NOMO-1 treated with DMSO at 0.1 percent for 48 hours (cell line): ENCODE data around the gene HTT-AS.

Source experiments
- DNase-seq: peaks from one replicate; lab custom pipeline; 2025; ENCODE audit not compliant: unreplicated experiment; lab: John Stamatoyannopoulos, UW

HTT-AS gene

GRCh38 chr4:3091464-3091863 lies 17.1 kb upstream of the HTT-AS start:
- DNase-seq: no peak

DNA sequence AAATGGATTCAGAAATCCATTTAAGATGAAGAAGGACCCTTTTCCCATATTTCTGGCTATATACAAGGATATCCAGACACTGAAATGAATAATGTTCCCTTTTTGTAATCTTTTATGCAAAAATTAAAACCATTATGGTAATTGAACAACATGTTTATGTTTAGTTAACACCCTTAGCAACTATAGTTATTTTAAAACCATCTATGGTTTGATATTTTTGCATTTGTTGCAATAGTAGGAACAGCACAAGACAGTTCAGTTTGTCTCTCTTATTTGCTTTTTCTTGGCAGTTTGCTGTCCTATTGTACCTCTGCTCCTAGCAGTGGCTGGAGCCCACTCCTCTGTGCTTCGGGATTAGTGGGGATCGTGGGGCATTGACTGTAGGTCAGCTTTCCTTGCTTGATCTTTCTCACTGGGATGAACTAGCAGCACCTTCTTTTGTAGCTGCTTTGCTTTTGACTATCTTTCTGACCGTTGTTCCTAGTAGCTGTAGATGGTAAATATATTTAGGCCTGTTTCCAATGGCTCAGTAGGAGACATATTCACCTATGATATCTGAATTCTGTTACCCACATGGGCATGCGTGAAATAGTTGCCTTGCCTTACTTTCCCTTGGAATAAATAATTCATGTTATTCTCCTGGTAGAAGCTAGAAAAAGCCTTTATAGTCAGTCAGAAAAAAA lies 12.9 kb upstream of the HTT-AS start:
- DNase-seq: no peak

DNA sequence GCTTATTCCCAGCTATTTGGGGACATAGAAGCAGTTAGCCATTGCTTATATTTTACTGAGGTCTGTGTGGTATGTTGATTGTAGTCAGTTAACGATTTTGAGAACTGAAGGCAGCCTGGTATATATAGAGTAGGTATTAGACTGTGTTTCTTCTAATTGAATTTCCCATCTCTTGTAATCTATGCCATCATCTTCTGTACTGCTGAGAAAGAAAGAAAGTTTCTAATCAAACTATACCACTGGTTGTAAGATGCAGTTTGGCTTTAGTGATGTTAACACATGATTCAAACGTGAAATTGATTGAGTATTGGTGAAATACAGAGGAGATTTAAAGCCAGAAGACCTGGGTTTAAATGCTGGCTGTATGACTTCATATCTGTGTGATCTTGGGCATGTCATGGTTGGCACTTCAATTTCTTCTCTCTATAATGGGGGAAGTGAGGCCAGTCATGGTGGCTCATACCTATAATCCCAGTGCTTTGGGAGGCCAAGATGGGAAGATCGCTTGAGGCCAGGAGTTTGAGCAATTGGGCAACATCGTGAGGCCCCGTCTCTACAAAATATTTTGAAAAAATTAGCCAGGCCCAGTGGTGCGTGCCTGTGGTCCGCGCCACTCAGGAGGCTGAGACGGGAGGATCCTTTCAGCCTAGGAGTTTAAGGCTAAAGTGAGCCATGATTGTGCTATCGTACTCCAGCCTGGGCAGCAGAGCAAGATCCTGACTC lies 11.8 kb upstream of the HTT-AS start:
- DNase-seq: no peak

GRCh38 chr4:3083732-3084131 lies 9.4 kb upstream of the HTT-AS start:
- no peak for DNase-seq

DNA sequence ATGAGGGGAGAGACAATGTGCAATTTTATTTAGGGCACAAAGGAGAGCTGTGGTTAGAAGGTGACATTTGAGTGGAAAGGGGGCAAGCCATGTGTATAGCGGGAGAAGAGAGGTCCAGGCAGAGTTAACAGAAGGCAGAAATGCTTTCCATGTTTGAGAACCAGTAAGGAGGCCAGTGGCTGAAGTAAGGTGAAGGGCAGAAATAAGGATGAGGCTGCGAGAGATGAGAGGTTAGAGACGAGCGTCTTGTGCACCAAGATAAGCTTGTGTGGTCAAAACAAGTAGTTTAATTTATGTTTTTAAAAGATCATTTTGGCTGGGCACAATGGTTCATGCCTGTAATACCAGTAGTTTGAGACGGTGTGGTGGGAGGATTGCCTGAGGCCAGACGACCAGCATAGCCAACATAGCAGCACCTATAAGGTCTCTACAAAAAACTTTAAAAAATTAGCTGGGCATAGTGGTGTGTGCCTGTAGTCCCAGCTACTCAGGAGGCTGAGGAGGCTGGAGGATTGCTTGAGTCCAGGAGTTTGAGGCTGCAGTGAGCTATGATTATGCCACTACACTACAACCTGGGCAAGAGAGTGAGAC lies 8.7 kb upstream of the HTT-AS start:
- DNase-seq: no peak

DNA sequence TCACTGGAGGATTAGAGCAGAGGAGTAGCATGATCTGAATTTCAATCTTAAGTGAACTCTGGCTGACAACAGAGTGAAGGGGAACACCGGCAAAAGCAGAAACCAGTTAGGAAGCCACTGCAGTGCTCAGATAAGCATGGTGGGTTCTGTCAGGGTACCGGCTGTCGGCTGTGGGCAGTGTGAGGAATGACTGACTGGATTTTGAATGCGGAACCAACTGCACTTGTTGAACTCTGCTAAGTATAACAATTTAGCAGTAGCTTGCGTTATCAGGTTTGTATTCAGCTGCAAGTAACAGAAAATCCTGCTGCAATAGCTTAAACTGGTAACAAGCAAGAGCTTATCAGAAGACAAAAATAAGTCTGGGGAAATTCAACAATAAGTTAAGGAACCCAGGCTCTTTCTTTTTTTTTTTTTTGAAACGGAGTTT lies 5.4 kb upstream of the HTT-AS start:
- DNase-seq: no peak

GRCh38 chr4:3077796-3078195 lies 3.5 kb upstream of the HTT-AS start:
- DNase-seq: peak; percentile 30

DNA sequence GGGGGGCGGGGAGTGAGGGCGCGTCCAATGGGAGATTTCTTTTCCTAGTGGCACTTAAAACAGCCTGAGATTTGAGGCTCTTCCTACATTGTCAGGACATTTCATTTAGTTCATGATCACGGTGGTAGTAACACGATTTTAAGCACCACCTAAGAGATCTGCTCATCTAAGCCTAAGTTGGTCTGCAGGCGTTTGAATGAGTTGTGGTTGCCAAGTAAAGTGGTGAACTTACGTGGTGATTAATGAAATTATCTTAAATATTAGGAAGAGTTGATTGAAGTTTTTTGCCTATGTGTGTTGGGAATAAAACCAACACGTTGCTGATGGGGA lies 1.3 kb upstream of the HTT-AS start:
- DNase-seq: no peak

DNA sequence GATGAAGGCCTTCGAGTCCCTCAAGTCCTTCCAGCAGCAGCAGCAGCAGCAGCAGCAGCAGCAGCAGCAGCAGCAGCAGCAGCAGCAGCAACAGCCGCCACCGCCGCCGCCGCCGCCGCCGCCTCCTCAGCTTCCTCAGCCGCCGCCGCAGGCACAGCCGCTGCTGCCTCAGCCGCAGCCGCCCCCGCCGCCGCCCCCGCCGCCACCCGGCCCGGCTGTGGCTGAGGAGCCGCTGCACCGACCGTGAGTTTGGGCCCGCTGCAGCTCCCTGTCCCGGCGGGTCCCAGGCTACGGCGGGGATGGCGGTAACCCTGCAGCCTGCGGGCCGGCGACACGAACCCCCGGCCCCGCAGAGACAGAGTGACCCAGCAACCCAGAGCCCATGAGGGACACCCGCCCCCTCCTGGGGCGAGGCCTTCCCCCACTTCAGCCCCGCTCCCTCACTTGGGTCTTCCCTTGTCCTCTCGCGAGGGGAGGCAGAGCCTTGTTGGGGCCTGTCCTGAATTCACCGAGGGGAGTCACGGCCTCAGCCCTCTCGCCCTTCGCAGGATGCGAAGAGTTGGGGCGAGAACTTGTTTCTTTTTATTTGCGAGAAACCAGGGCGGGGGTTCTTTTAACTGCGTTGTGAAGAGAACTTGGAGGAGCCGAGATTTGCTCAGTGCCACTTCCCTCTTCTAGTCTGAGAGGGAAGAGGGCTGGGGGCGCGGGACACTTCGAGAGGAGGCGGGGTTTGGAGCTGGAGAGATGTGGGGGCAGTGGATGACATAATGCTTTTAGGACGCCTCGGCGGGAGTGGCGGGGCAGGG lies 711 bp upstream of the HTT-AS start:
- DNase-seq: peak; percentile 72

GRCh38 chr4:3073158-3074077 lies 920 bp downstream of the HTT-AS start:
- no peak for DNase-seq

GRCh38 chr4:3071811-3072210 lies 2.5 kb downstream of the HTT-AS start:
- DNase-seq: no peak

GRCh38 chr4:3070709-3071500 lies 3.4 kb downstream of the HTT-AS start:
- DNase-seq: no peak

DNA sequence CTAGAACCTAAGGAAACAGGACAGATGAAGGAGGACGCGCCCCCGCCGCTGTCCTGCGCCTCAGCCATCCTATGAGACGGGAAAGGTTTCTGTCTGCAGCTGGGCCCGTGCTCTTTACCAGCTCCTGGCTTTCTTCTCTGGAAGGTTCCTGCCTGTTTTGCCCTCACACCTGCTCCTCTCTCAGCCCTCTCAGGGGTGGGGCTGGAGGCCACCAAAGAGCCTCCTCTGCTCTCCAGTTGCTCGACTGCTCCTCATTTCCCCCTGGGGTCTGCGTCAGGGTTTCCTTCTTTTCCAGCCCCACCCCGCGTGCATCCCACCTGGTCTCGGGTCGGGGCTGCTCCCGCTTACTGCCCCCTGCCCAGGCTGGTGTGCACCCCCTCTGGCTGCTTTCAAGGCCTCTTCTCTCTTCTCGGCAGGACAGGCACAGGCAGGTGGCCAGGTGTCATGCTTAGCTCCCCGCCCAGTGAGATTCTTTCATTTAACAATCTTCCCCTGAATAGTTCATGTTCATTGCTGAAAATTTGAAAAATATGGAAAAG lies 4.6 kb downstream of the HTT-AS start:
- no peak for DNase-seq

GRCh38 chr4:3067473-3068001 lies 6.8 kb downstream of the HTT-AS start:
- no peak for DNase-seq

DNA sequence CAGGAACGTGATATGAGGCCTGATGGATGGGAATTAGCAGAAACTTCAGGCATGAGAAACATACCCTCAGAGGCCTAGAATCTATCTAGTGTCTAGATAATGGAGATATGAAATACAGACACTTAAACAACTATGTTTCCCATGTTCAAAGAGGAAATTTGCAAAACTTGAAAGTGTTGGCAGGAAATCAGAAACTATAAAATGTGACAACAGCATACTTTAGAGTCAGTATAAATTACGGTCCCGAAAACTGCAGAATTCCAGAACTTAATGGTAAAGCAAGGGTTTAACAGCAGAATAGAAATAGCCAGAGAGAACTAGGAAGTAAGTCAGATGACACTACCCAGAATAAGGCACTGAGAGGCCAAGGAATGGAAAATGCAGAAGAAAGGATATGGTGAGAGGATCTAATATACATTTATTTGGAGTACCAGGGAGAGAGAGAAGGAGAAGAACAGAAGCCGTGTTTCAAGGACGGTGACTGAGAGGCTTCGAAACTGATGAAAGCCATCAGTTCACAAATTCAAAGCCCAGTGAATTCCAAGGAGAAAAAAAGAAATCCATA lies 7.4 kb downstream of the HTT-AS start:
- DNase-seq: no peak

DNA sequence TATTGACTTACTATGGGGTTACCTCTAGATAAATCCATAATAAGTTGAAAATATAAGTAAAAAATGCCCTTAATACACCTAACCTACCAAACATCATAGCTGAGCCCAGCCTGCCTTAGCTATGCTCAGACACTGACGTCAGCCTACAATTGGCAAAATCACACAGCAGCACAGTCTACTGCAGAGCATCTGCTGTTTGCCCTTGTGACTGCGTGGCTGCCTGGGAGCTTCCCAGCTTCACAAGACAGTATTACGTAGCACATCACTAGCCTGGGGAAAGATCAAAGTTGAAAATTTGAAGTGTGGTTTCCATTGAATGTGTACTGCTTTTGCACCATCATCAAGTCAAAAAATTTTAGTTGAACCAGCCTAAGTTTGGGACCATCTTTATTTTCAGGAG lies 8.8 kb downstream of the HTT-AS start:
- no peak for DNase-seq

DNA sequence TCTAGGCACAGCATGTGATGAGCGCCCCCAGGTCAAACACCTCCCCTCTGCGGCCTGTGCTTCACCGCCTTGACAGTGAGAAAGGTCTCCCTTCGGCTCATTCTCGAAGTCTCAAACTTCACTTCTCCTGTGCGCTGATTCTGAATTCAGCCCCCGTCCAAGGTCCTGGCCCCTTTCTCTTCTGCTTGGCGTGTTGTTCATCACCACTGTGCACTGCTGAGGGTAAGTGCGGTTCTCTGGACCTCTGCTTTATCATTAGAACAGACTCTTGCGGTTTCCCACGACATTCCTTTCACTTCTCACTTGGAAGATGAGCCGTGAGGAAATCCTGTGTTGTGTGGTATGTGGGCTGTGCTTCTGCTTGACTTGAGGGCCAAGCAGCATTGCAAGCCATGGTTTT lies 11.9 kb downstream of the HTT-AS start:
- DNase-seq: peak; percentile 84

DNA sequence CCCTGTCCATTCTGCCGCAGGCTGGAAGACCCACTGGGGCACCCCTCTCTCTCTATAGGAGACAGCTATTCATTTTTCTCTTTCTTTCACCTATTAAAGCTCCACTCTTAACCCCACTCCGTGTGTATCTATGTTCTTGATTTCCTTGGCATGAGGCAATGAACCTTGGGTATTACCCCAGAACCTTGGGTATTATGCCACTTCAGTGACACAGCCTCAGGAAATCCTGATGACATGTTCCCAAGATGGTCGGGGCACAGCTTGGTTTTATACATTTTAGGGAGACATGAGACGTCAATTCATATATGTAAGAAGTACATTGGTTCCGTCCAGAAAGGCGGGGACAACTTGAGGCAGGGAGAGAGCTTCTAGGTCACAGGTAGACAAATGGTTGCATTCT lies 13.4 kb downstream of the HTT-AS start:
- no peak for DNase-seq

DNA sequence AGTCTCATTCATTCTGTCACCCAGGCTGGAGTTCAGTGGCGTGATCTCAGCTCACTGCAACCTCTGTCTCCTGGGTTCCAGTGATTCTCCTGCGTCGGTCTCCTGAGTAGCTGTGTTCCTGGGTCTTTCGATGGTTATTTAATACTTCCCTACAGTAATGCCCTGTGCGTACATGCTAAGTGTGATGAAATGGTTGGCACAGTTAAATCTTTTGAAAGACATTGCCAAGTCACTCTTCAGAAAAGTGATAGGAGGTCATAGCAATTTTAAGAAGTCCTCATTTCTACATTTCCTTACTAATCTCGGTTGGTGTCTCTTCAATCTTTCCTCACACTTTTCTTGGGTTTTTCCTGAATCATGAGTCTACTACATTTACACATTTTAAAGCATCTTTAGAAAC lies 14.4 kb downstream of the HTT-AS start:
- peak; percentile 44 for DNase-seq
